Endothelial cell of umbilical vein (primary cell): ENCODE data around the gene TMEM229B. TPM values are rescaled to one million over a fixed set of nuclear protein-coding genes. Genes with fewer than 3 reads are reported as not detected.

Experiments
- BruUV-seq: library from RNA; stranded (reverse); fragments of 400-500 nt; replicated peaks from 2 replicates; lab custom pipeline; 2021; lab: Mats Ljungman, UMichigan
- CTCF ChIA-PET: fragments of 300-600, 350-600 bp; sonication (Branson Sonifier 250); formaldehyde crosslinking; loops from one replicate; lab custom pipeline; 2021; ENCODE audit warnings: antibody characterized with exemption, inconsistent platforms; lab: Charles Lee
- POLR2A ChIA-PET: fragments of 300-600, 350-600 bp; sonication (Branson Sonifier 250); formaldehyde crosslinking; loops from one replicate; lab custom pipeline; 2021; ENCODE audit warnings: antibody characterized with exemption, inconsistent platforms; lab: Charles Lee
- DNase-seq: peaks from one replicate; pipeline ENCODE4 v3.0.0-alpha.2; 2011; ENCODE audit warnings: low read depth, low spot score
- FAIRE-seq: peaks from 2 replicates; lab custom pipeline; 2011; peaks lifted over from hg19 to GRCh38; lab: Jason Lieb, UNC
- H2AFZ ChIP-seq: 2 replicates; pipeline ENCODE4 v1.6.0; 2012; ENCODE audit warnings: low read depth, low read length, control low read depth, inconsistent platforms
- H3K27ac ChIP-seq: 2 replicates; pipeline ENCODE4 v1.5.1; 2011; ENCODE audit warnings: low read depth, mild to moderate bottlenecking, control low read depth, low read length, moderate library complexity; ENCODE audit not compliant: insufficient read depth
- H3K27me3 ChIP-seq, 2 experiments: 2 replicates each; pipeline versions ENCODE4 v1.6.0 to v1.6.1; 2011; ENCODE audit warnings: low read length in 2 of 2, mixed read lengths in 1 of 2; ENCODE audit not compliant: control insufficient read depth in 2 of 2, insufficient read depth in 2 of 2
- H3K36me3 ChIP-seq, 2 experiments: 2 replicates in 1 of 2; 3 replicates in 1 of 2; pipeline ENCODE4 v1.5.1; 2011; ENCODE audit warnings: low read length in 2 of 2, mild to moderate bottlenecking in 1 of 2, moderate library complexity in 1 of 2; ENCODE audit not compliant: control insufficient read depth in 2 of 2, insufficient read depth in 2 of 2; ENCODE audit errors: extremely low read depth in 1 of 2
- H3K4me1 ChIP-seq: 3 replicates; pipeline ENCODE4 v1.5.1; 2011; ENCODE audit warnings: mild to moderate bottlenecking, low read length; ENCODE audit not compliant: control insufficient read depth, insufficient read depth; ENCODE audit errors: extremely low read depth
- H3K4me2 ChIP-seq: 2 replicates; pipeline ENCODE4 v1.6.1; 2011; ENCODE audit warnings: low read length, control low read depth, mixed read lengths; ENCODE audit not compliant: insufficient read depth
- H3K4me3 ChIP-seq, 3 experiments: fragments of 200-600 bp in 1 of 3; sonication (generic), shearing (Covaris generic) in 1 of 3; replicated peaks in 1 of 3; 2 replicates each; pipeline ENCODE4 v1.5.1; 2011 to 2016; ENCODE audit warnings: control low read depth in 3 of 3, low read length in 3 of 3, mild to moderate bottlenecking in 2 of 3, inconsistent platforms in 1 of 3, low read depth in 1 of 3, moderate library complexity in 1 of 3; ENCODE audit not compliant: insufficient read depth in 1 of 3
- H3K79me2 ChIP-seq: 2 replicates; pipeline ENCODE4 v1.6.0; 2012; ENCODE audit warnings: low read length, inconsistent platforms; ENCODE audit not compliant: control insufficient read depth, insufficient read depth
- H3K9ac ChIP-seq: replicated peaks from 2 replicates; pipeline ENCODE3; 2011; ENCODE audit warnings: low read length, control low read depth; ENCODE audit not compliant: insufficient read depth; ENCODE audit errors: extremely low read depth
- H3K9me1 ChIP-seq: replicated peaks from 3 replicates; pipeline ENCODE4 v1.6.0; 2011; ENCODE audit warnings: mild to moderate bottlenecking, low read length; ENCODE audit not compliant: control insufficient read depth, insufficient read depth; ENCODE audit errors: extremely low read depth
- H3K9me3 ChIP-seq: replicated peaks from 2 replicates; pipeline ENCODE4 v1.5.1; 2012; ENCODE audit warnings: low read length, inconsistent platforms; ENCODE audit not compliant: control insufficient read depth, insufficient read depth
- H4K20me1 ChIP-seq: replicated peaks from 2 replicates; pipeline ENCODE3; 2011; ENCODE audit warnings: mild to moderate bottlenecking, low read length; ENCODE audit not compliant: control insufficient read depth, insufficient read depth; ENCODE audit errors: extremely low read depth
- CTCF ChIP-seq, 2 donors: IDR thresholded peaks; 1 replicate in 1 of 2; 2 replicates in 1 of 2; pipeline ENCODE4 v1.5.1; 2011; ENCODE audit warnings: low read length in 2 of 2, mild to moderate bottlenecking in 2 of 2, moderate library complexity in 2 of 2, control low read depth in 1 of 2, inconsistent platforms in 1 of 2, low read depth in 1 of 2; ENCODE audit not compliant: insufficient read depth in 1 of 2; ENCODE audit errors: extremely low read depth in 1 of 2
- EZH2 ChIP-seq: IDR thresholded peaks from 2 replicates; pipeline ENCODE4 v1.6.1; 2012; ENCODE audit warnings: borderline replicate concordance, low read depth, mild to moderate bottlenecking, moderate library complexity, low read length, inconsistent platforms; ENCODE audit not compliant: severe bottlenecking
- FOS ChIP-seq: IDR thresholded peaks from 2 replicates; pipeline ENCODE4 v1.6.1; 2011; ENCODE audit warnings: mild to moderate bottlenecking, low read length, moderate library complexity, borderline replicate concordance; ENCODE audit not compliant: insufficient read depth
- GATA2 ChIP-seq: IDR thresholded peaks from 2 replicates; pipeline ENCODE4 v1.7.0; 2011; ENCODE audit warnings: low read depth, mild to moderate bottlenecking, moderate library complexity, mixed read lengths, low read length; ENCODE audit not compliant: insufficient read length, insufficient read depth
- JUN ChIP-seq: IDR thresholded peaks from 2 replicates; pipeline ENCODE4 v1.6.1; 2011; ENCODE audit warnings: borderline replicate concordance, low read depth; ENCODE audit not compliant: insufficient read length, insufficient read depth
- MAX ChIP-seq: IDR thresholded peaks from 2 replicates; pipeline ENCODE4 v1.6.1; 2011; ENCODE audit not compliant: insufficient read depth, insufficient read length
- MYC ChIP-seq: IDR thresholded peaks from one replicate; pipeline ENCODE4 v1.6.1; 2011; ENCODE audit warnings: mild to moderate bottlenecking, low read depth, low read length
- POLR2A ChIP-seq: IDR thresholded peaks from 2 replicates; pipeline ENCODE4 v1.6.1; 2012; ENCODE audit warnings: low read depth, mild to moderate bottlenecking, control low read depth, low read length
- POLR2AphosphoS5 ChIP-seq: IDR thresholded peaks from 2 replicates; pipeline ENCODE4 v1.6.1; 2012; ENCODE audit warnings: low read depth, mild to moderate bottlenecking, control low read depth, low read length, moderate library complexity; ENCODE audit not compliant: insufficient read depth
- dilution Hi-C: fragments of 300-500 bp; cut with MboI; formaldehyde crosslinking; loops from one replicate; pipeline ENCODE4 v1.15.0; 2019; ENCODE audit warnings: low sequenced_read_pairs; ENCODE audit not compliant: extremely low pct_ligation_motif_present
- intact Hi-C: fragments of 100-400 bp; cut with micrococcal nuclease; formaldehyde crosslinking; loops from one replicate; pipeline ENCODE4 v1.10.0; 2022
- polyA plus RNA-seq, 4 experiments: library from polyadenylated mRNA; depleted of rRNA in 3 of 4; stranded (reverse) in 3 of 4; unstranded in 1 of 4; fragments of >200 nt; gene quantifications; 2 replicates each; pipeline versions ENCODE4 v1.2.1 to v1.2.3, GENCODE V29; 2011 to 2012; ENCODE audit warnings: missing spikeins in 1 of 4
- total RNA-seq: library from RNA; stranded (reverse); gene quantifications from 2 replicates; pipeline ENCODE4 v1.2.3, GENCODE V29; 2021

The TMEM229B gene
- total and polyA plus RNA-seq, 2 donors (not counting 3 experiments of a cell fraction or from before 2014, with no cell fraction given), result 0.03 TPM; not detected in 1

GRCh38 chr14:67526181-67526580 is 37.7 kb upstream of the TMEM229B start:
- H3K4me3 ChIP-seq, result no peak overlapping the region
- H4K20me1 ChIP-seq, result no peaks in the 10 kb centered on the region
- ChIA-PET POLR2A (no interaction called here), CTCF (interaction anchor here (0.7 to 3.6 kb wide), 32 partner anchors 9 to 196 kb away, joined by 3 to 336 read pairs (median 6); partner anchors contain the start of gene RDH11)
- intact Hi-C loops (loop anchor here (1.0 to 2.0 kb wide), 3 partner anchors 45 to 178 kb away; no protein-coding TSS in a partner anchor), dilution Hi-C loops (no loop called here)
- H3K9me1 ChIP-seq, result no peaks in the 10 kb centered on the region
- FAIRE-seq (no peak), DNase-seq (no peak)
- no peak overlapping the region for H3K9ac ChIP-seq
- no peak overlapping the region for H3K27ac ChIP-seq
- H3K9me3 ChIP-seq, result no peaks in the 10 kb centered on the region
- BruUV-seq, result no TSS peak
- no peaks in the 10 kb centered on the region for H3K79me2 ChIP-seq
- peaks cover 29 to 33% of the 10 kb centered on the region in 2 experiments for H3K27me3 ChIP-seq
- no peak overlapping the region for H3K4me2 ChIP-seq
- H2AFZ ChIP-seq, result no peak overlapping the region
- TF ChIP-seq FOS, result no peak
- no peak for TF ChIP-seq POLR2AphosphoS5
- TF ChIP-seq CTCF (IDR thresholded peaks at IDR 0.05; ENCODE audit: extremely low read depth in 1 of 2, insufficient read depth in 1 of 2, low read depth in 1 of 2, low read length in 2 of 2), result no peak
- H3K36me3 ChIP-seq, result no peaks in the 10 kb centered on the region
- H3K4me1 ChIP-seq, result no peaks in the 10 kb centered on the region

GRCh38 chr14:67525389-67525788 is 36.9 kb upstream of the TMEM229B start:
- H3K27ac ChIP-seq, result no peak overlapping the region
- no peak for TF ChIP-seq POLR2A
- no peak for TF ChIP-seq JUN
- TF ChIP-seq MAX, result no peak
- no peak for TF ChIP-seq CTCF (IDR thresholded peaks at IDR 0.05; ENCODE audit: extremely low read depth in 1 of 2, insufficient read depth in 1 of 2, low read depth in 1 of 2, low read length in 2 of 2)
- TF ChIP-seq POLR2AphosphoS5, result no peak
- TF ChIP-seq FOS, result no peak
- no peak for TF ChIP-seq GATA2
- TF ChIP-seq EZH2, result no peak
- no peak for TF ChIP-seq MYC

More at GRCh38 chr14:67525389-67525788, 36.9 kb upstream of the TMEM229B start:
- Histone ChIP-seq H2AFZ (no peak overlapping the region), H3K4me1 (no peaks in the 10 kb centered on the region), H3K9me1 (no peaks in the 10 kb centered on the region), H3K79me2 (no peaks in the 10 kb centered on the region), H3K36me3 (no peaks in the 10 kb centered on the region), H3K4me3 (no peak overlapping the region), H3K4me2 (no peak overlapping the region), H3K27me3 (peaks cover 33 to 35% of the 10 kb centered on the region in 2 experiments), H4K20me1 (no peaks in the 10 kb centered on the region), H3K9me3 (no peaks in the 10 kb centered on the region), H3K9ac (no peak overlapping the region)
- POLR2A ChIA-PET, result no interaction called here
- no peak for DNase-seq
- no TSS peak for BruUV-seq
- intact Hi-C loops (no loop called here), dilution Hi-C loops (no loop called here)
- CTCF ChIA-PET, result interaction anchor here (0.7 to 3.6 kb wide), 14 partner anchors 8 to 181 kb away, joined by 3 to 336 read pairs (median 32); no protein-coding TSS in a partner anchor
- FAIRE-seq, result no peak
